Measurements from ENCODE around the gene CD300LG.

CD300LG gene

GRCh38 chr17:43901861-43902589 lies 55.0 kb downstream of the CD300LG start:
- TF ChIP-seq SIN3A (IDR thresholded peaks at IDR 0.05; ENCODE audit: borderline replicate concordance, insufficient read depth, low read length), result no peak
- TF ChIP-seq REST (IDR thresholded peaks at IDR 0.05; ENCODE audit: insufficient read depth in 1 of 2, low read depth in 2 of 2, low read length in 2 of 2), result no peak
- no peak for TF ChIP-seq FOXP2 (optimal IDR thresholded peaks at IDR 0.05; ENCODE audit: borderline replicate concordance, extremely low read depth, extremely low read length, insufficient read depth)
- TF ChIP-seq TAF1 (IDR thresholded peaks at IDR 0.05; ENCODE audit: borderline replicate concordance, insufficient read depth, low read length), result no peak
- no peak for TF ChIP-seq POLR2AphosphoS5 (IDR thresholded peaks at IDR 0.05; ENCODE audit: low read depth, low read length)

- no peak for TF ChIP-seq TAF1 (IDR thresholded peaks at IDR 0.05; ENCODE audit: borderline replicate concordance, insufficient read depth, low read length)
- no peak for TF ChIP-seq POLR2AphosphoS5 (IDR thresholded peaks at IDR 0.05; ENCODE audit: low read depth, low read length)
- TF ChIP-seq REST (IDR thresholded peaks at IDR 0.05; ENCODE audit: insufficient read depth in 1 of 2, low read depth in 2 of 2, low read length in 2 of 2), result no peak
- TF ChIP-seq SIN3A (IDR thresholded peaks at IDR 0.05; ENCODE audit: borderline replicate concordance, insufficient read depth, low read length), result no peak
Measured at GRCh38 chr17:43905400-43905984, 58.5 kb downstream of the CD300LG start.

- TF ChIP-seq REST (IDR thresholded peaks at IDR 0.05; ENCODE audit: insufficient read depth in 1 of 2, low read depth in 2 of 2, low read length in 2 of 2) (no peak), TAF1 (IDR thresholded peaks at IDR 0.05; ENCODE audit: borderline replicate concordance, insufficient read depth, low read length) (no peak), SIN3A (IDR thresholded peaks at IDR 0.05; ENCODE audit: borderline replicate concordance, insufficient read depth, low read length) (no peak)
Measured at GRCh38 chr17:43905985-43906852, 59.2 kb downstream of the CD300LG start.

GRCh38 chr17:43906951-43907424 lies 60.0 kb downstream of the CD300LG start:
- TF ChIP-seq REST (IDR thresholded peaks at IDR 0.05; ENCODE audit: insufficient read depth in 1 of 2, low read depth in 2 of 2, low read length in 2 of 2) (no peak), SIN3A (IDR thresholded peaks at IDR 0.05; ENCODE audit: borderline replicate concordance, insufficient read depth, low read length) (no peak), FOXP2 (optimal IDR thresholded peaks at IDR 0.05; ENCODE audit: borderline replicate concordance, extremely low read depth, extremely low read length, insufficient read depth) (no peak), TAF1 (IDR thresholded peaks at IDR 0.05; ENCODE audit: borderline replicate concordance, insufficient read depth, low read length) (no peak), POLR2AphosphoS5 (IDR thresholded peaks at IDR 0.05; ENCODE audit: low read depth, low read length) (no peak)

Data from PFSK-1 (cell line).